Suppressor macrophage treated with lipopolysaccharide for 4 hours (primary cell): ENCODE measurements around the gene NDUFA3.

Source experiments
- DNase-seq: peaks from one replicate; pipeline ENCODE4 v3.0.0-alpha.2; 2020

NDUFA3 gene

GRCh38 chr19:54108496-54108895 lies 5.8 kb downstream of the NDUFA3 start:
- DNase-seq, result no peak

- no peak for DNase-seq
Observed at GRCh38 chr19:54109651-54110050, 7.0 kb downstream of the NDUFA3 start.

GRCh38 chr19:54114340-54115108 lies 11.9 kb downstream of the NDUFA3 start:
- DNase-seq, result peak; percentile 70

- peak; percentile 99 for DNase-seq
Observed at GRCh38 chr19:54115109-54116063, 12.7 kb downstream of the NDUFA3 start, which contains the start of the genes PRPF31 and TFPT. TSS of gene PRPF31 (plus strand) at chr19:54115754. CDS start at chr19:54118279, 2,525 bp downstream. TSS of gene TFPT (minus strand) at chr19:54115657. CDS start at chr19:54115269, 388 bp downstream.

GRCh38 chr19:54121259-54121658 lies 18.6 kb downstream of the NDUFA3 start:
- no peak for DNase-seq

GRCh38 chr19:54123682-54124081 lies 21.0 kb downstream of the NDUFA3 start:
- DNase-seq, result no peak

GRCh38 chr19:54124393-54124792 lies 21.7 kb downstream of the NDUFA3 start:
- DNase-seq, result no peak

- no peak for DNase-seq
Observed at GRCh38 chr19:54125713-54126112, 23.1 kb downstream of the NDUFA3 start.

GRCh38 chr19:54127688-54128440 lies 25.2 kb downstream of the NDUFA3 start:
- no peak for DNase-seq

GRCh38 chr19:54128441-54128725 lies 25.7 kb downstream of the NDUFA3 start:
- DNase-seq, result no peak

GRCh38 chr19:54128796-54129616 lies 26.4 kb downstream of the NDUFA3 start:
- DNase-seq, result no peak

GRCh38 chr19:54129617-54129996 lies 27.0 kb downstream of the NDUFA3 start:
- DNase-seq, result no peak

- no peak for DNase-seq
Observed at GRCh38 chr19:54133312-54133956, 30.8 kb downstream of the NDUFA3 start.

GRCh38 chr19:54133957-54134590 lies 31.4 kb downstream of the NDUFA3 start:
- no peak for DNase-seq

- no peak for DNase-seq
Observed at GRCh38 chr19:54136086-54136863, 33.6 kb downstream of the NDUFA3 start.

- peak; percentile 100 for DNase-seq
Observed at GRCh38 chr19:54136864-54137698, 34.4 kb downstream of the NDUFA3 start.

- no peak for DNase-seq
Observed at GRCh38 chr19:54137699-54138488, 35.2 kb downstream of the NDUFA3 start, which contains the start of gene CNOT3. TSS of gene CNOT3 (plus strand) at chr19:54137762. CDS start at chr19:54142979, 5,217 bp downstream.

GRCh38 chr19:54138489-54139256 lies 36.0 kb downstream of the NDUFA3 start:
- DNase-seq, result no peak
